ENCODE results near the gene TSPAN16. TPM values are rescaled to one million over a fixed set of nuclear protein-coding genes. Genes with fewer than 3 reads are reported as not detected.

The TSPAN16 gene
- total RNA-seq, 1 experiment from 2014 or later = not detected

- Histone ChIP-seq H2AK5ac (ENCODE audit: insufficient read length, low read length) (no peak overlapping the region), H4K91ac (ENCODE audit: insufficient read length, low read depth, low read length) (no peak overlapping the region), H3K4me2 (ENCODE audit: insufficient read depth, insufficient read length, low read length) (peak overlapping the region; percentile 59), H3K14ac (ENCODE audit: insufficient read depth, low read length) (peak overlapping the region; percentile 37; the same call in 1 of the 2 replicates), H2BK5ac (ENCODE audit: insufficient read length, low read length) (no peak overlapping the region), H3K56ac (ENCODE audit: insufficient read length, low read depth, low read length) (no peak overlapping the region), H3K79me2 (ENCODE audit: insufficient read depth, low read length) (no peaks in the 10 kb centered on the region), H3T11ph (ENCODE audit: low read length) (no peak overlapping the region), H2BK120ac (ENCODE audit: low read depth, low read length, poor library complexity, severe bottlenecking) (no peak overlapping the region), H4K5ac (ENCODE audit: insufficient read length, low read depth, low read length) (no peak overlapping the region), H3K4ac (ENCODE audit: low read depth, low read length) (no peak overlapping the region), H2AFZ (ENCODE audit: low read length) (no peak overlapping the region), H3K23me2 (ENCODE audit: insufficient read length, low read depth, low read length, poor library complexity, severe bottlenecking) (peaks cover 12% of the 10 kb centered on the region), H3K9ac (ENCODE audit: extremely low read depth, insufficient read length, low read length) (no peak overlapping the region), H3K4me1 (ENCODE audit: insufficient read depth, low read length) (no peaks in the 10 kb centered on the region; the same call in 1 of the 2 replicates), H4K8ac (replicated peaks; ENCODE audit: insufficient read length, low read depth, low read length) (no peak overlapping the region), H3K18ac (ENCODE audit: insufficient read length, low read depth, low read length) (peak overlapping the region; percentile 20), H3K27me3 (ENCODE audit: insufficient read depth, low read length) (no peaks in the 10 kb centered on the region; the same call in 1 of the 2 replicates), H4K20me1 (ENCODE audit: control insufficient read depth, insufficient read depth, insufficient read length) (no peaks in the 10 kb centered on the region), H2BK12ac (ENCODE audit: insufficient read length, low read depth, low read length) (no peak overlapping the region), H2BK20ac (ENCODE audit: low read depth, low read length, poor library complexity, severe bottlenecking) (no peak overlapping the region), H3K23ac (ENCODE audit: insufficient read length, low read depth, low read length) (no peak overlapping the region), H2BK15ac (ENCODE audit: low read depth, low read length) (no peak overlapping the region), H3K27ac (ENCODE audit: insufficient read length, low read depth, low read length) (no peak overlapping the region), H3K79me1 (ENCODE audit: insufficient read depth, low read depth, low read length, poor library complexity, severe bottlenecking) (no peaks in the 10 kb centered on the region), H3K9me3 (ENCODE audit: control insufficient read depth, low read depth, low read length) (no peaks in the 10 kb centered on the region)
- peaks cover 46% of the 10 kb centered on the region for H3K27me3 Mint-ChIP-seq (ENCODE audit: low read depth)
- no peaks in the 10 kb centered on the region; a peak in 1 of 5 replicates for H3K9me3 Mint-ChIP-seq
- H3K4me1 Mint-ChIP-seq = peaks cover 6 to 22% of the 10 kb centered on the region in 2 experiments
- H3K27ac Mint-ChIP-seq = no peak overlapping the region
- peak; percentile 59 for TF ChIP-seq CTCF (conservative IDR thresholded peaks at IDR 0.05)
- DNase-seq = peak; percentile 96
- H3K36me3 Mint-ChIP-seq (ENCODE audit: insufficient read depth in 1 of 3, low read depth in 3 of 3) = peaks cover 0 to 2% (median 0%) of the 10 kb centered on the region in 3 experiments; a peak in 3 of 7 replicates
- peak overlapping the region; percentile 62 to 82 for H3K4me3 Mint-ChIP-seq
- no CpG with 5 or more reads among the region's 43 CpGs for WGBS (ENCODE audit: extremely low coverage, insufficient read length, low lambda C conversion rate)
Observed at GRCh38 chr19:11361037-11361770, 65.2 kb downstream of the TSPAN16 start.

Measured in H9 (cell line).